GM10266 (cell line): ENCODE results near the gene CCL24.
"Not testable (repeated sequence)": the region's sequence is repeated elsewhere in the genome, so short reads cannot be mapped to it uniquely, and the experiment has no call there.

Experiments used
- DNase-seq: peaks from one replicate; pipeline ENCODE4 v3.0.0; 2012; ENCODE audit errors: extremely low spot score
- CTCF ChIP-seq: IDR thresholded peaks from 2 replicates; pipeline ENCODE4 v1.5.1; 2012; ENCODE audit warnings: mild to moderate bottlenecking, low read depth; ENCODE audit not compliant: control insufficient read depth, insufficient read depth; ENCODE audit errors: missing control alignments

The CCL24 gene

GRCh38 chr7:75813781-75814236 lies at the start of gene CCL24:
Gene CCL24, minus strand, starts transcription at chr7:75813806. Its CDS starts 91 bp downstream, at chr7:75813715.
- DNase-seq: no peak
- TF ChIP-seq CTCF: no peak

- DNase-seq: no peak
- no peak for TF ChIP-seq CTCF
These were observed 48.0 kb upstream of the CCL24 start for GRCh38 chr7:75861636-75862035.

GRCh38 chr7:75858410-75858809 lies 44.8 kb upstream of the CCL24 start:
- TF ChIP-seq CTCF: no peak
- no peak for DNase-seq

GRCh38 chr7:75856536-75856935 lies 42.9 kb upstream of the CCL24 start:
- DNase-seq: no peak
- no peak for TF ChIP-seq CTCF

- DNase-seq: not testable (repeated sequence)
These were observed 41.3 kb upstream of the CCL24 start for GRCh38 chr7:75854813-75855345.

GRCh38 chr7:75854233-75854632 lies 40.6 kb upstream of the CCL24 start:
- TF ChIP-seq CTCF: no peak
- no peak for DNase-seq

- no peak for TF ChIP-seq CTCF
- no peak for DNase-seq
These were observed 36.6 kb upstream of the CCL24 start for GRCh38 chr7:75850235-75850634.

- DNase-seq: no peak
- no peak for TF ChIP-seq CTCF
These were observed 36.0 kb upstream of the CCL24 start for GRCh38 chr7:75849573-75849972.
